Panc1 (cell line): ENCODE measurements around the gene SERGEF. TPM values are rescaled to one million over a fixed set of nuclear protein-coding genes. Genes with fewer than 3 reads are reported as not detected.

ENCODE experiments used
- ATAC-seq: fragments of 200-7000 bp; cut with Tn5 transposase; 2 replicates; pipeline ENCODE4 v1.9.1; 2020; ENCODE audit warnings: mild to moderate bottlenecking, moderate library complexity
- BruUV-seq: library from RNA; stranded (reverse); fragments of 400-500 nt; replicated peaks from 2 replicates; lab custom pipeline; 2021; lab: Mats Ljungman, UMichigan
- CTCF ChIA-PET: fragments of 300-600 bp; sonication (Branson Sonifier 250); formaldehyde crosslinking; loops from one replicate; lab custom pipeline; 2022; ENCODE audit warnings: antibody characterized with exemption; lab: Charles Lee
- POLR2A ChIA-PET: fragments of 300-600 bp; sonication (Branson Sonifier 250); formaldehyde crosslinking; loops from one replicate; lab custom pipeline; 2022; ENCODE audit warnings: antibody characterized with exemption; lab: Charles Lee
- DNase-seq: peaks from one replicate; pipeline ENCODE4 v3.0.0-alpha.2; 2010; ENCODE audit warnings: low read depth, low spot score
- H3K27ac ChIP-seq: 2 replicates; pipeline ENCODE4 v1.5.1; 2011; ENCODE audit warnings: mild to moderate bottlenecking, low read length, inconsistent platforms
- H3K27me3 ChIP-seq: fragments of 200-500 bp; sonication (Bioruptor generic); 2 replicates; pipeline ENCODE4 v1.6.0; 2014; ENCODE audit warnings: low read length, inconsistent platforms; ENCODE audit not compliant: control insufficient read depth, insufficient read depth
- H3K36me3 ChIP-seq: fragments of 200-500 bp; sonication (Bioruptor generic); 2 replicates; pipeline ENCODE4 v1.5.1; 2014; ENCODE audit warnings: inconsistent platforms, mild to moderate bottlenecking, low read length, moderate library complexity; ENCODE audit not compliant: control insufficient read depth, insufficient read depth
- H3K4me1 ChIP-seq: 2 replicates; pipeline ENCODE4 v1.5.1; 2011; ENCODE audit warnings: inconsistent platforms, mild to moderate bottlenecking, low read length, moderate library complexity; ENCODE audit not compliant: control insufficient read depth, insufficient read depth
- H3K4me3 ChIP-seq, 2 experiments: 2 replicates each; pipeline ENCODE4 v1.5.1; 2011 to 2012; ENCODE audit warnings: low read depth in 2 of 2, low read length in 2 of 2, mild to moderate bottlenecking in 2 of 2, inconsistent platforms in 1 of 2, moderate library complexity in 1 of 2
- H3K9me3 ChIP-seq: fragments of 200-500 bp; sonication (Bioruptor generic); 2 replicates; pipeline ENCODE4 v1.5.1; 2014; ENCODE audit warnings: low read depth, mild to moderate bottlenecking, inconsistent platforms, low read length, moderate library complexity; ENCODE audit not compliant: control insufficient read depth, insufficient read depth
- CTCF ChIP-seq: fragments of 450-650 bp; IDR thresholded peaks from 2 replicates; pipeline ENCODE4 v1.5.1; 2017; ENCODE audit warnings: mild to moderate bottlenecking
- POLR2AphosphoS5 ChIP-seq: IDR thresholded peaks from 2 replicates; pipeline ENCODE4 v1.6.1; 2012; ENCODE audit warnings: mild to moderate bottlenecking, low read depth, low read length, moderate library complexity
- REST ChIP-seq, 2 experiments: IDR thresholded peaks; 2 replicates each; pipeline ENCODE4 v1.6.1; 2011 to 2012; ENCODE audit warnings: low read depth in 2 of 2, control low read depth in 1 of 2, low read length in 1 of 2, mild to moderate bottlenecking in 1 of 2, moderate library complexity in 1 of 2; ENCODE audit not compliant: insufficient read depth in 1 of 2
- SIN3A ChIP-seq: IDR thresholded peaks from 2 replicates; pipeline ENCODE4 v1.6.1; 2012; ENCODE audit warnings: low read depth, mild to moderate bottlenecking, low read length, moderate library complexity, borderline replicate concordance; ENCODE audit not compliant: insufficient read depth
- TCF7L2 ChIP-seq: IDR thresholded peaks from 2 replicates; pipeline ENCODE4 v1.6.1; 2011; ENCODE audit warnings: mild to moderate bottlenecking, low read depth, low read length, inconsistent platforms
- in situ Hi-C: cut with HindIII; loops from 2 replicates; pipeline ENCODE4 v1.10.0; 2016; ENCODE audit warnings: low sequenced_read_pairs, low pct_unique_long_range_greater_than_20kb
- intact Hi-C: fragments of 100-400 bp; cut with micrococcal nuclease; formaldehyde crosslinking; loops from one replicate; pipeline ENCODE4 v1.10.0; 2022; ENCODE audit not compliant: unreplicated experiment
- total RNA-seq: library from RNA; stranded (reverse); gene quantifications from one replicate; pipeline ENCODE4 v1.2.1, GENCODE V29; 2021; ENCODE audit not compliant: unreplicated experiment

SERGEF gene
- total RNA-seq, 1 experiment from 2014 or later, result 35.5 TPM

- POLR2A ChIA-PET, result no interaction called here
- in situ Hi-C loops (no loop called here), intact Hi-C loops (loop anchor here (5.0 kb wide), 1 partner anchor 92 kb away; no protein-coding TSS in a partner anchor)
- TF ChIP-seq TCF7L2 (no peak), CTCF (peak; percentile 5; the same call in 1 of the 2 replicates)
- peaks cover 4% of the 10 kb centered on the region for H3K36me3 ChIP-seq
- peaks cover 9% of the 10 kb centered on the region; the same call in 1 of the 2 replicates for H3K4me1 ChIP-seq
- no peak for ATAC-seq
- BruUV-seq, result no TSS peak
- DNase-seq, result no peak
- peaks cover 7% of the 10 kb centered on the region; the same call in 1 of the 2 replicates for H3K27me3 ChIP-seq
- H3K9me3 ChIP-seq, result no peaks in the 10 kb centered on the region
- H3K27ac ChIP-seq, result no peak overlapping the region
- CTCF ChIA-PET, result no interaction called here
- H3K4me3 ChIP-seq, result no peak overlapping the region
These were observed 2.7 kb downstream of the SERGEF start for GRCh38 chr11:18010121-18010670.

GRCh38 chr11:18005376-18006129, 7.3 kb downstream of the SERGEF start:
- H3K9me3 ChIP-seq, result no peaks in the 10 kb centered on the region
- DNase-seq (no peak), ATAC-seq (no peak)
- H3K27me3 ChIP-seq, result no peaks in the 10 kb centered on the region
- H3K27ac ChIP-seq, result no peak overlapping the region
- intact Hi-C loops, result no loop called here
- POLR2A ChIA-PET, result no interaction called here
- BruUV-seq, result no TSS peak
- H3K4me1 ChIP-seq, result no peaks in the 10 kb centered on the region
- H3K4me3 ChIP-seq, result no peak overlapping the region
- CTCF ChIA-PET, result no interaction called here
- TF ChIP-seq SIN3A (no peak), REST (IDR thresholded peaks at IDR 0.05; ENCODE audit: insufficient read depth in 1 of 2, low read depth in 2 of 2, low read length in 1 of 2) (no peak), POLR2AphosphoS5 (no peak), TCF7L2 (no peak), CTCF (no peak)
- in situ Hi-C loops, result no loop called here
- H3K36me3 ChIP-seq, result peaks cover 7% of the 10 kb centered on the region
